Psoas muscle (tissue), 8 donors: ENCODE measurements around the gene TRIM61. TPM values are rescaled to one million over a fixed set of nuclear protein-coding genes. Genes with fewer than 3 reads are reported as not detected.

Experiments used
- ATAC-seq, 4 donors: fragments of 200-7000 bp; cut with Tn5 transposase; one replicate each; pipeline ENCODE4 v1.9.1; 2020; ENCODE audit warnings: moderate library complexity in 3 of 4, mild to moderate bottlenecking in 2 of 4
- DNase-seq, 2 donors: peaks; one replicate each; pipeline ENCODE4 v3.0.0-alpha.2; 2020
- H3K27ac ChIP-seq: fragments of 200-600 bp; one replicate; pipeline ENCODE4 v1.8.0; 2022
- H3K27me3 ChIP-seq, 3 donors: fragments of 200-600 bp in 1 of 3; one replicate each; pipeline versions ENCODE4 v1.6.1 to v1.8.0; 2013 to 2022; ENCODE audit warnings: low read length in 2 of 3, mild to moderate bottlenecking in 2 of 3, moderate library complexity in 1 of 3; ENCODE audit not compliant: insufficient read depth in 3 of 3
- H3K36me3 ChIP-seq, 2 donors: fragments of 200-600 bp in 1 of 2; one replicate each; pipeline versions ENCODE4 v1.6.1 to v1.8.0; 2013 to 2022; ENCODE audit warnings: low read depth in 1 of 2, mild to moderate bottlenecking in 1 of 2, moderate library complexity in 1 of 2; ENCODE audit not compliant: insufficient read depth in 1 of 2
- H3K4me1 ChIP-seq: fragments of 200-600 bp; one replicate; pipeline ENCODE4 v1.8.0; 2022
- H3K4me3 ChIP-seq: fragments of 200-600 bp; one replicate; pipeline ENCODE4 v1.8.0; 2022; ENCODE audit warnings: mild to moderate bottlenecking
- H3K9me3 ChIP-seq: fragments of 200-600 bp; one replicate; pipeline ENCODE4 v1.8.0; 2022
- CTCF ChIP-seq: fragments of 200-600 bp; IDR thresholded peaks from one replicate; pipeline ENCODE4 v1.8.0; 2022; ENCODE audit warnings: antibody characterized with exemption
- WGBS, 3 donors: extraction: QIAGEN DNeasy Blood & Tissue Kit; methylation state at CpG; one replicate each; pipeline versions ENCODE4 v1.1.6 to v1.1.7; 2013; 5-methylcytosine and 5-hydroxymethylcytosine counted together
- intact Hi-C, 2 donors: fragments of 100-400 bp; cut with DNase I; formaldehyde crosslinking; loops; one replicate each; pipeline versions ENCODE4 v1.11.0 to v1.14.2; 2022
- polyA plus RNA-seq, 3 donors: library from polyadenylated mRNA; stranded (reverse); fragments of 200-250 nt; gene quantifications; one replicate each; pipeline ENCODE4 v1.2.3, GENCODE V29; 2013
- total RNA-seq, 4 donors: library from RNA; stranded (reverse); fragmentation: NEBNext Ultra II Directional in 2 of 4; extraction: Animal tissue kit (Norgen Biotek cat#: 25700) in 2 of 4; gene quantifications; one replicate each; pipeline versions ENCODE4 v1.2.1 to v1.2.4, GENCODE V29; 2021 to 2023
- donor health status: healthy with polysubstance abuse.
- donor health status: DM: no; HTN: no; CAD: no; lungs with moderate emphysema.
- donor health status: Bipolar disorder and iron deficiency.
- donor health status: healthy.
- donor health status: DM: yes; HTN: yes; CAD: no.
- donor health status: DM: no; HTN: no; CAD: no.
- donor health status: DM: no; HTN: no; CAD: no.
- donor health status: DM: yes; HTN: yes; CAD: no.

Gene TRIM61
- total and polyA plus RNA-seq, 7 donors: 0.08 to 0.58 (median 0.26) TPM; not detected in 4

- Histone ChIP-seq H3K36me3 (no peaks in the 10 kb centered on the region), H3K27ac (no peak overlapping the region), H3K4me1 (no peaks in the 10 kb centered on the region), H3K9me3 (no peaks in the 10 kb centered on the region), H3K27me3 (peaks cover 0 to 2% (median 0%) of the 10 kb centered on the region in 3 donors), H3K4me3 (no peak overlapping the region)
- no peak for TF ChIP-seq CTCF
- DNase-seq: no peak
- ATAC-seq: no peak
- intact Hi-C loops: no loop called here
- 15 to 29% (median 24%) methylated on average over 2 of the region's 2 CpGs for WGBS, 3 donors
Observed at GRCh38 chr4:164926301-164926700, 51.2 kb downstream of the TRIM61 start.

- Histone ChIP-seq H3K4me1 (no peaks in the 10 kb centered on the region), H3K9me3 (no peaks in the 10 kb centered on the region), H3K27me3 (peaks cover 0 to 2% (median 0%) of the 10 kb centered on the region in 3 donors), H3K4me3 (no peak overlapping the region), H3K36me3 (no peaks in the 10 kb centered on the region), H3K27ac (no peak overlapping the region)
- no peak for TF ChIP-seq CTCF
- intact Hi-C loops: no loop called here
- ATAC-seq: no peak
- 81 to 94% (median 90%) methylated on average over 3 of the region's 3 CpGs for WGBS, 3 donors
- no peak for DNase-seq
Observed at GRCh38 chr4:164924670-164925238, 52.7 kb downstream of the TRIM61 start.

- TF ChIP-seq CTCF: no peak
- no peak overlapping the region for H3K4me3 ChIP-seq
Observed at GRCh38 chr4:164918956-164919355, 58.5 kb downstream of the TRIM61 start.

More at GRCh38 chr4:164918956-164919355, 58.5 kb downstream of the TRIM61 start:
- intact Hi-C loops: no loop called here
- H3K36me3 ChIP-seq: no peaks in the 10 kb centered on the region
- DNase-seq (no peak), ATAC-seq (no peak)
- no peak overlapping the region for H3K27ac ChIP-seq
- WGBS, 3 donors: 63 to 93% (median 78%) methylated on average over 3 of the region's 3 CpGs
- peaks cover 0 to 2% (median 0%) of the 10 kb centered on the region in 3 donors for H3K27me3 ChIP-seq
- no peaks in the 10 kb centered on the region for H3K4me1 ChIP-seq
- no peaks in the 10 kb centered on the region for H3K9me3 ChIP-seq

Other genes starting within 250 kb of the TRIM61 start
- not detected for gene SMIM31, start 223.5 kb downstream of the TRIM61 start, total RNA-seq
- gene SMIM31, start 223.5 kb downstream of the TRIM61 start, polyA plus RNA-seq: under 1 TPM in 1 of 3 donors, not detected in 2; 0.01 TPM
- not detected for gene APELA, start 100.5 kb downstream of the TRIM61 start, total RNA-seq
- gene APELA, start 100.5 kb downstream of the TRIM61 start, polyA plus RNA-seq: under 1 TPM in 1 of 3 donors, not detected in 2; 0.03 TPM
- gene TRIM60, start 54.3 kb upstream of the TRIM61 start, total RNA-seq: not detected
- not detected for gene TRIM60, start 54.3 kb upstream of the TRIM61 start, polyA plus RNA-seq
- gene TRIM75, start 76.2 kb upstream of the TRIM61 start, total RNA-seq: not detected
- not detected for gene TRIM75, start 76.2 kb upstream of the TRIM61 start, polyA plus RNA-seq
- gene TMEM192, start 135.2 kb upstream of the TRIM61 start, total RNA-seq: 10 to 100 TPM; 13.5 to 16.3 (median 15.3) TPM
- 10 to 100 TPM in 1 of 3 donors, 1 to 10 TPM in 2; 4.4 to 16.0 (median 6.7) TPM for gene TMEM192, start 135.2 kb upstream of the TRIM61 start, polyA plus RNA-seq
- gene KLHL2, start 229.9 kb upstream of the TRIM61 start, total RNA-seq: 1 to 10 TPM; 3.6 to 7.8 (median 5.2) TPM
- gene KLHL2, start 229.9 kb upstream of the TRIM61 start, polyA plus RNA-seq: 1 to 10 TPM; 3.1 to 4.7 (median 4.5) TPM